Epithelial cell of proximal tubule (primary cell): Measurements from ENCODE around the gene TMEM60. TPM values are rescaled to one million over a fixed set of nuclear protein-coding genes. Genes with fewer than 3 reads are reported as not detected.

ENCODE experiments used
- DNase-seq: peaks from one replicate; pipeline ENCODE4 v3.0.0-alpha.2; 2011; ENCODE audit warnings: low read depth
- H3K4me3 ChIP-seq: 2 replicates; pipeline ENCODE4 v1.5.1; 2011; ENCODE audit warnings: low read depth, mild to moderate bottlenecking, low read length
- CTCF ChIP-seq: conservative IDR thresholded peaks from 2 replicates; pipeline ENCODE4 v1.5.1; 2012; ENCODE audit warnings: low read depth, mild to moderate bottlenecking, low read length
- total RNA-seq: library from RNA; depleted of rRNA; stranded (reverse); fragments of >200 nt; gene quantifications from 2 replicates; pipeline ENCODE4 v1.2.3, GENCODE V29; 2015

Gene TMEM60
- total RNA-seq, 1 donor from 2014 or later: 16.2 TPM

DNA sequence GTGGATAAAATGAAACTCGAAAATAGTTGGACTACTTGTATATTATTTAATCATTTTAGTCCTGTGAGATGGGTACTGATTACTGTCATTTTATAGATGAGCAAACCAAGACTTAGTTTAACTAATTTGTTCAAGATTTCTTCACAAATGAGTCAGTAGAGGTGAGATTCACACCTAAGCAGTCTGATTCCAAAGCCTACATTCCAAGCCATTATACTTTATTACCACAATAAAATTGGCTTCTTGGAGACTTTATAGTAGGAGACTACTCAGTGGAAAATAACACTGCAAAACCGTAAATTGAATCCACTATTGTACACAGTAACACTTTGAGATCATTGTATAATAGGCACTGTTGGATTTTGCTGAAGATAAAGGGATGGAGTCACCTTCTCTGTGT, 2.5 kb upstream of the TMEM60 start:
- no peak for DNase-seq
- H3K4me3 ChIP-seq: no peak overlapping the region
- TF ChIP-seq CTCF: no peak

DNA sequence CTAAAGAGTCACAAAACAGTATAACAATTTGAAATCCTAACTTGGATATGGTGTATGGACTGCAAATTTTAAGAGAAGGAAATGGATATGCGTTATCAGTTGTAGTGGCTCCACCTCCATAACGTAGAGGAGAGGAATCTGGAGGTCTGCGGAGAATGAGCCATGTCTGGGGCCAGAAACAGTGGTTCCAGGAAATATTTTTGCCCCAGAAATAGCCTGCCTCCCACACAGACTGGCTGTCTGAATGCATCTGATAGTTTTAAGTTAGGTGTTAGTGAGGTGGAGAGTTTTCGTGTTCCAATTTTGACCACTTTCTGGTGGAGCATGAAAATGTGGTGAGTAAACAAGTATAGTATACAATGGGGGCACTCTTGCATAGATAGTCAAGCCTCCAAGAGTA, 1.9 kb upstream of the TMEM60 start:
- no peak for TF ChIP-seq CTCF
- DNase-seq: no peak
- no peak overlapping the region for H3K4me3 ChIP-seq

- H3K4me3 ChIP-seq: peak overlapping the region; percentile 94
- TF ChIP-seq CTCF: no peak
- no peak for DNase-seq
Observed at GRCh38 chr7:77799078-77799964, 1.1 kb upstream of the TMEM60 start.

DNA sequence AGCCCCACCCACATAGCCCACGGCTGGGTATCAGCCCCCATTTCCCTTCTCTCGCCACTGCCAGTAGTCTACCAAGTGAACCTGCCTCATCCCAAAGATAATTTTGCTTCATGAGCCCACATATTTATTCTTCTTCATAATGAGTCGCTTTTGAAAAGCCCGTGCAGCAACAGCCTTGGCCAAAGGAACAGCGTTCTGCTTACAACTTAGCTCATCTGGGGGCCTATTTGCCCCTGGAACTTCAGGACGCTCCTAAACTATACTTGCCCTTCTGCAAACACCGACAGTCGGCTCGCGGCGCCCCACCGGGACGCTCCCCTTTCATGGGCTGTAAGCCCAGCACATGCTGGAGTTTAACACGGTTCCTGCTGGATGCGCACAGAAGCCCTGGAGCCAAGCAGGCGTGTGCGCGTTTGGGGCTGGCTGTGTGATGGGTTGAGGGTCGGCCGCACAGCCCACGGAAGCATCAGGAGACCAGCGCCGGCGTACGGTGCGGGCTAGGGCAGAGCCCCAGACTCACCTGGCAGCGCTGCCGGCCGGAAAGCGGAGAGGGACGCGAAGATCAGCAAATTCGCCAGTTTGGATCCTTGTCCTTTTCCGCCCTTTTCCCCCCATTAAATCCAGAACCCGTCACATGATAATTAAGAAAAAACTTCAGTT, 370 bp downstream of the TMEM60 start:
- peak overlapping the region; percentile 94 for H3K4me3 ChIP-seq
- no peak for DNase-seq
- TF ChIP-seq CTCF: no peak

DNA sequence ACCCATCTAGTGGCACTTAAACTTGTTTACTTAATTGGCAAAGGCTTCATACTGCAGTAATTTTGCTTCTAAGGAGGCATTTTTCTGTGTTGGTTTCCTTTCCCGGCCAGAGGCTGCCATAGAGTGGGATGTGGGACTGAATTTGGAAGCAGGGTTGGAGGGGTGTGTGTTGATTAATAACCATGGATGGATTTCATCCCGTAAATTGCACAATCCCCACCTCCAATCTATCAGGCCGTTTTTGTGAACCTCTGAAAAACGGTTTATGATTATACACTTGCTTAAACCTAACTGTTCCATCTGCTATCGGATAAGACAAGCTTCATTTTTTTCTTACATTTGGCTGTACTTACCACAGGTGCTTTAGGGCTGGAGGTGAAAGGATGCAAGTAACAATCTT, 1.3 kb downstream of the TMEM60 start:
- no peak for DNase-seq
- peak overlapping the region; percentile 94 for H3K4me3 ChIP-seq
- TF ChIP-seq CTCF: no peak

DNA sequence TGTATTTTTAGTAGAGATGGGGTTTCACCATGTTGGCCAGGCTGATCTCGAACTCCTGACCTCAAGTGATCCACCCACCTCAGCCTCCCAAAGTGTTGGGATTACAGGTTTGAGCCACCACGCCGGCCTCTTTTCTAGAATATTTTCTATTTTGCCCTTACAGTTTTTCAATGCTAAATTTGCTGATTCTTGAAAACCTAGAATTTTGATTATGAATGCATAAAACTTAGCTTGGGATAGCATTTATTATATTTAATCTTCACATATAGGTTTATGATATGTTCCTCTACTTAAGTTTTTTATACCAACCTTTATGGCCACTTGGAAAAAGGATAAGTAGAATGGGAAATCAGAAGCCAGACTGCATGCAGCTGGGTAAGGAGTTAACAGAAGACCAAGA, 2.1 kb downstream of the TMEM60 start:
- no peak for DNase-seq
- TF ChIP-seq CTCF: no peak
- peak overlapping the region; percentile 94 for H3K4me3 ChIP-seq

- no peak overlapping the region for H3K4me3 ChIP-seq
- no peak for DNase-seq
- no peak for TF ChIP-seq CTCF
Observed at GRCh38 chr7:77794000-77794399, 4.2 kb downstream of the TMEM60 start.
